ENCODE measurements around the gene KRT33B. TPM values are rescaled to one million over a fixed set of nuclear protein-coding genes. Genes with fewer than 3 reads are reported as not detected.

Gene KRT33B
- total and polyA plus RNA-seq, 12 donors: not detected

Other genes starting within 250 kb of the KRT33B start
Only the 30 nearest of the 32 such genes appear.
- not detected for gene KRTAP4-6, start 229.3 kb downstream of the KRT33B start, total RNA-seq
- not detected for gene KRTAP4-6, start 229.3 kb downstream of the KRT33B start, polyA plus RNA-seq
- not detected for gene KRTAP4-5, start 220.0 kb downstream of the KRT33B start, total RNA-seq
- gene KRTAP4-5, start 220.0 kb downstream of the KRT33B start, polyA plus RNA-seq: not detected
- not detected for gene KRTAP4-4, start 209.1 kb downstream of the KRT33B start, total RNA-seq
- gene KRTAP4-4, start 209.1 kb downstream of the KRT33B start, polyA plus RNA-seq: not detected
- not detected for gene KRTAP4-3, start 201.6 kb downstream of the KRT33B start, total RNA-seq
- not detected for gene KRTAP4-3, start 201.6 kb downstream of the KRT33B start, polyA plus RNA-seq
- not detected for gene KRTAP4-2, start 191.6 kb downstream of the KRT33B start, total RNA-seq
- not detected for gene KRTAP4-2, start 191.6 kb downstream of the KRT33B start, polyA plus RNA-seq
- gene KRTAP4-1, start 184.9 kb downstream of the KRT33B start, total RNA-seq: not detected
- gene KRTAP4-1, start 184.9 kb downstream of the KRT33B start, polyA plus RNA-seq: not detected
- gene KRTAP9-1, start 179.9 kb downstream of the KRT33B start, total RNA-seq: not detected
- gene KRTAP9-1, start 179.9 kb downstream of the KRT33B start, polyA plus RNA-seq: not detected
- not detected for gene KRTAP9-2, start 143.2 kb downstream of the KRT33B start, total RNA-seq
- not detected for gene KRTAP9-2, start 143.2 kb downstream of the KRT33B start, polyA plus RNA-seq
- gene KRTAP9-3, start 137.4 kb downstream of the KRT33B start, total RNA-seq: not detected
- gene KRTAP9-3, start 137.4 kb downstream of the KRT33B start, polyA plus RNA-seq: not detected
- not detected for gene KRTAP9-8, start 131.8 kb downstream of the KRT33B start, total RNA-seq
- not detected for gene KRTAP9-8, start 131.8 kb downstream of the KRT33B start, polyA plus RNA-seq
- gene KRTAP9-4, start 120.1 kb downstream of the KRT33B start, total RNA-seq: not detected
- gene KRTAP9-4, start 120.1 kb downstream of the KRT33B start, polyA plus RNA-seq: not detected
- gene KRTAP9-9, start 114.4 kb downstream of the KRT33B start, total RNA-seq: not detected
- gene KRTAP9-9, start 114.4 kb downstream of the KRT33B start, polyA plus RNA-seq: not detected
- not detected for gene KRTAP9-6, start 104.4 kb downstream of the KRT33B start, total RNA-seq
- gene KRTAP9-6, start 104.4 kb downstream of the KRT33B start, polyA plus RNA-seq: not detected
- gene KRTAP9-7, start 94.1 kb downstream of the KRT33B start, total RNA-seq: not detected
- gene KRTAP9-7, start 94.1 kb downstream of the KRT33B start, polyA plus RNA-seq: not detected
- gene KRTAP29-1, start 67.0 kb downstream of the KRT33B start, total RNA-seq: not detected
- gene KRTAP29-1, start 67.0 kb downstream of the KRT33B start, polyA plus RNA-seq: not detected
- gene KRTAP16-1, start 60.5 kb downstream of the KRT33B start, total RNA-seq: not detected
- not detected for gene KRTAP16-1, start 60.5 kb downstream of the KRT33B start, polyA plus RNA-seq
- gene KRTAP17-1, start 54.1 kb downstream of the KRT33B start, total RNA-seq: not detected
- not detected for gene KRTAP17-1, start 54.1 kb downstream of the KRT33B start, polyA plus RNA-seq
- gene KRT33A, start 19.0 kb downstream of the KRT33B start, total RNA-seq: not detected
- gene KRT33A, start 19.0 kb downstream of the KRT33B start, polyA plus RNA-seq: not detected
- not detected for gene KRT34, start 12.5 kb upstream of the KRT33B start, total RNA-seq
- not detected for gene KRT34, start 12.5 kb upstream of the KRT33B start, polyA plus RNA-seq
- not detected for gene KRT31, start 27.8 kb upstream of the KRT33B start, total RNA-seq
- not detected for gene KRT31, start 27.8 kb upstream of the KRT33B start, polyA plus RNA-seq
- not detected for gene KRT37, start 54.8 kb upstream of the KRT33B start, total RNA-seq
- not detected for gene KRT37, start 54.8 kb upstream of the KRT33B start, polyA plus RNA-seq
- gene KRT38, start 71.2 kb upstream of the KRT33B start, total RNA-seq: not detected
- not detected for gene KRT38, start 71.2 kb upstream of the KRT33B start, polyA plus RNA-seq
- not detected for gene KRT32, start 97.6 kb upstream of the KRT33B start, total RNA-seq
- gene KRT32, start 97.6 kb upstream of the KRT33B start, polyA plus RNA-seq: not detected
- not detected for gene KRT35, start 111.3 kb upstream of the KRT33B start, total RNA-seq
- gene KRT35, start 111.3 kb upstream of the KRT33B start, polyA plus RNA-seq: not detected
- under 1 TPM in 1 of 9 donors, not detected in 8; 0.28 TPM for gene KRT36, start 120.1 kb upstream of the KRT33B start, total RNA-seq
- gene KRT36, start 120.1 kb upstream of the KRT33B start, polyA plus RNA-seq: not detected
- gene KRT13, start 135.8 kb upstream of the KRT33B start, total RNA-seq: 1 to 10 TPM in 1 of 9 donors, under 1 TPM in 2, not detected in 6; 0.54 to 3.5 (median 0.83) TPM
- 10 to 100 TPM in 2 of 3 donors, not detected in 1; 18.6 to 20.0 TPM for gene KRT13, start 135.8 kb upstream of the KRT33B start, polyA plus RNA-seq
- gene KRT15, start 149.1 kb upstream of the KRT33B start, total RNA-seq: under 1 TPM in 2 of 9 donors, not detected in 7; 0.18 to 0.25 TPM
- gene KRT15, start 149.1 kb upstream of the KRT33B start, polyA plus RNA-seq: under 1 TPM in 2 of 3 donors, not detected in 1; 0.64 to 0.88 TPM
- gene KRT19, start 158.5 kb upstream of the KRT33B start, total RNA-seq: 10 to 100 TPM in 3 of 9 donors, 1 to 10 TPM in 6; 1.1 to 30.1 (median 4.6) TPM
- gene KRT19, start 158.5 kb upstream of the KRT33B start, polyA plus RNA-seq: 10 to 100 TPM in 2 of 3 donors, 1 to 10 TPM in 1; 3.2 to 49.1 (median 26.1) TPM
- under 1 TPM in 2 of 9 donors, not detected in 7; 0.14 to 0.32 TPM for gene KRT9, start 202.2 kb upstream of the KRT33B start, total RNA-seq
- gene KRT9, start 202.2 kb upstream of the KRT33B start, polyA plus RNA-seq: 1 to 10 TPM in 1 of 3 donors, under 1 TPM in 1, not detected in 1; 0.61 to 2.1 TPM
- gene KRT14, start 217.1 kb upstream of the KRT33B start, total RNA-seq: under 1 TPM in 1 of 9 donors, not detected in 8; 0.35 TPM
- gene KRT14, start 217.1 kb upstream of the KRT33B start, polyA plus RNA-seq: 1 to 10 TPM in 1 of 3 donors, not detected in 2; 1.2 TPM

Measured in adrenal gland (tissue), 12 donors.